Activated CD4-positive, alpha-beta T cell treated with anti-CD3 and anti-CD28 coated beads, Interleukin-2, amount 10 ng/mL, durations not matched to agents 24 days and 14 days (primary cell): ENCODE results near the gene CSTB. TPM values are rescaled to one million over a fixed set of nuclear protein-coding genes. Genes with fewer than 3 reads are reported as not detected.

Experiments
- DNase-seq: peaks from one replicate; pipeline ENCODE4 v3.0.0; 2022
- H3K27ac Mint-ChIP-seq: one replicate; pipeline ENCODE4 v1.8.0; 2022; ENCODE audit warnings: mild to moderate bottlenecking, mixed read lengths
- H3K27me3 Mint-ChIP-seq: one replicate; pipeline ENCODE4 v1.8.0; 2022; ENCODE audit warnings: mixed read lengths
- H3K36me3 Mint-ChIP-seq: one replicate; pipeline ENCODE4 v1.8.0; 2022; ENCODE audit warnings: low read depth, mild to moderate bottlenecking, mixed read lengths
- H3K4me1 Mint-ChIP-seq: one replicate; pipeline ENCODE4 v1.8.0; 2021; ENCODE audit warnings: mixed read lengths
- H3K4me3 Mint-ChIP-seq: one replicate; pipeline ENCODE4 v1.8.0; 2022; ENCODE audit warnings: mild to moderate bottlenecking, moderate library complexity, mixed read lengths
- H3K9me3 Mint-ChIP-seq: one replicate; pipeline ENCODE4 v1.8.0; 2021; ENCODE audit warnings: mixed read lengths
- intact Hi-C: fragments of 100-400 bp; cut with micrococcal nuclease; formaldehyde crosslinking; loops from one replicate; pipeline ENCODE4 v1.15.1; 2023
- total RNA-seq: library from RNA; stranded (reverse); gene quantifications from 2 replicates; pipeline ENCODE4 v1.2.3, GENCODE V29; 2022

Gene CSTB
- total RNA-seq, 1 donor from 2014 or later, result 59.2 TPM

GRCh38 chr21:43814215-43815106 is 38.4 kb upstream of the CSTB start:
- no peaks in the 10 kb centered on the region for H3K27me3 Mint-ChIP-seq
- no peak overlapping the region for H3K4me3 Mint-ChIP-seq
- intact Hi-C loops, result loop anchor here (5.0 kb wide), 1 partner anchor 103 kb away; no protein-coding TSS in a partner anchor
- peaks cover 3% of the 10 kb centered on the region for H3K36me3 Mint-ChIP-seq
- no peak for DNase-seq
- no peaks in the 10 kb centered on the region for H3K9me3 Mint-ChIP-seq
- H3K27ac Mint-ChIP-seq, result peak overlapping the region; percentile 32
- H3K4me1 Mint-ChIP-seq, result peaks cover 13% of the 10 kb centered on the region

GRCh38 chr21:43813656-43813980 is 37.5 kb upstream of the CSTB start:
- H3K27ac Mint-ChIP-seq, result no peak overlapping the region

GRCh38 chr21:43812957-43813655 is 37.0 kb upstream of the CSTB start:
- no peak overlapping the region for H3K4me3 Mint-ChIP-seq
- H3K27ac Mint-ChIP-seq, result no peak overlapping the region
- no peaks in the 10 kb centered on the region for H3K27me3 Mint-ChIP-seq
- no peaks in the 10 kb centered on the region for H3K9me3 Mint-ChIP-seq
- intact Hi-C loops, result loop anchor here (5.0 kb wide), 1 partner anchor 104 kb away; no protein-coding TSS in a partner anchor
- no peak for DNase-seq
- H3K36me3 Mint-ChIP-seq, result peaks cover 1% of the 10 kb centered on the region
- H3K4me1 Mint-ChIP-seq, result peaks cover 13% of the 10 kb centered on the region

More at GRCh38 chr21:43813656-43813980, 37.5 kb upstream of the CSTB start:
- H3K36me3 Mint-ChIP-seq, result peaks cover 2% of the 10 kb centered on the region
- no peak overlapping the region for H3K4me3 Mint-ChIP-seq
- H3K27me3 Mint-ChIP-seq, result no peaks in the 10 kb centered on the region
- intact Hi-C loops, result loop anchor here (5.0 kb wide), 1 partner anchor 104 kb away; no protein-coding TSS in a partner anchor
- peaks cover 13% of the 10 kb centered on the region for H3K4me1 Mint-ChIP-seq
- H3K9me3 Mint-ChIP-seq, result no peaks in the 10 kb centered on the region
- DNase-seq, result no peak

- no peak for DNase-seq
- H3K36me3 Mint-ChIP-seq, result peaks cover 1% of the 10 kb centered on the region
- H3K27ac Mint-ChIP-seq, result no peak overlapping the region
- no peaks in the 10 kb centered on the region for H3K27me3 Mint-ChIP-seq
- no peaks in the 10 kb centered on the region for H3K9me3 Mint-ChIP-seq
- intact Hi-C loops, result loop anchor here (5.0 kb wide), 1 partner anchor 105 kb away; no protein-coding TSS in a partner anchor
- no peak overlapping the region for H3K4me3 Mint-ChIP-seq
- H3K4me1 Mint-ChIP-seq, result peaks cover 13% of the 10 kb centered on the region
Observed at GRCh38 chr21:43812139-43812821, 36.2 kb upstream of the CSTB start.

- intact Hi-C loops, result loop anchor here (2.0 to 5.0 kb wide), 2 partner anchors 55 to 106 kb away; no protein-coding TSS in a partner anchor
- Mint-ChIP-seq H3K4me1 (peaks cover 13% of the 10 kb centered on the region), H3K27me3 (no peaks in the 10 kb centered on the region), H3K9me3 (no peaks in the 10 kb centered on the region), H3K4me3 (no peak overlapping the region), H3K36me3 (peaks cover 1% of the 10 kb centered on the region), H3K27ac (no peak overlapping the region)
- no peak for DNase-seq
Observed at GRCh38 chr21:43811262-43812105, 35.4 kb upstream of the CSTB start.

GRCh38 chr21:43810505-43811261 is 34.6 kb upstream of the CSTB start:
- Mint-ChIP-seq H3K4me1 (peaks cover 13% of the 10 kb centered on the region), H3K9me3 (no peaks in the 10 kb centered on the region), H3K36me3 (peaks cover 7% of the 10 kb centered on the region), H3K4me3 (no peak overlapping the region), H3K27ac (peak overlapping the region; percentile 56), H3K27me3 (no peaks in the 10 kb centered on the region)
- DNase-seq, result peak; percentile 98
- intact Hi-C loops, result loop anchor here (1.0 to 5.0 kb wide), 4 partner anchors 56 to 165 kb away; no protein-coding TSS in a partner anchor

GRCh38 chr21:43809853-43810504 is 33.9 kb upstream of the CSTB start:
- no peak overlapping the region for H3K27ac Mint-ChIP-seq
- H3K4me3 Mint-ChIP-seq, result no peak overlapping the region
- intact Hi-C loops, result loop anchor here (1.0 to 5.0 kb wide), 4 partner anchors 57 to 165 kb away; no protein-coding TSS in a partner anchor
- no peaks in the 10 kb centered on the region for H3K9me3 Mint-ChIP-seq
- DNase-seq, result no peak
- H3K27me3 Mint-ChIP-seq, result no peaks in the 10 kb centered on the region
- H3K4me1 Mint-ChIP-seq, result peaks cover 13% of the 10 kb centered on the region
- H3K36me3 Mint-ChIP-seq, result peaks cover 9% of the 10 kb centered on the region

GRCh38 chr21:43809346-43809799 is 33.3 kb upstream of the CSTB start:
- intact Hi-C loops, result no loop called here
- Mint-ChIP-seq H3K36me3 (peaks cover 8% of the 10 kb centered on the region), H3K4me3 (no peak overlapping the region), H3K4me1 (peaks cover 10% of the 10 kb centered on the region), H3K9me3 (no peaks in the 10 kb centered on the region), H3K27ac (no peak overlapping the region), H3K27me3 (no peaks in the 10 kb centered on the region)
- DNase-seq, result no peak

- Mint-ChIP-seq H3K27ac (no peak overlapping the region), H3K4me1 (peaks cover 10% of the 10 kb centered on the region), H3K27me3 (no peaks in the 10 kb centered on the region), H3K4me3 (no peak overlapping the region), H3K9me3 (no peaks in the 10 kb centered on the region), H3K36me3 (peaks cover 11% of the 10 kb centered on the region)
- no peak for DNase-seq
- intact Hi-C loops, result no loop called here
Observed at GRCh38 chr21:43808832-43809251, 32.7 kb upstream of the CSTB start.

- Mint-ChIP-seq H3K9me3 (no peaks in the 10 kb centered on the region), H3K27ac (no peak overlapping the region), H3K27me3 (no peaks in the 10 kb centered on the region), H3K36me3 (peaks cover 15% of the 10 kb centered on the region), H3K4me3 (no peak overlapping the region), H3K4me1 (peaks cover 10% of the 10 kb centered on the region)
- no peak for DNase-seq
- intact Hi-C loops, result no loop called here
Observed at GRCh38 chr21:43808367-43808766, 32.3 kb upstream of the CSTB start.

- intact Hi-C loops, result no loop called here
- Mint-ChIP-seq H3K27ac (peak overlapping the region; percentile 11), H3K36me3 (peaks cover 28% of the 10 kb centered on the region), H3K9me3 (no peaks in the 10 kb centered on the region), H3K27me3 (no peaks in the 10 kb centered on the region), H3K4me3 (no peak overlapping the region), H3K4me1 (peaks cover 6% of the 10 kb centered on the region)
- no peak for DNase-seq
Observed at GRCh38 chr21:43806017-43806710, 30.1 kb upstream of the CSTB start.
